WTC11 (cell line): ENCODE results near the gene ATP5F1D. TPM values are rescaled to one million over a fixed set of nuclear protein-coding genes. Genes with fewer than 3 reads are reported as not detected.
A peak's percentile ranks its signal among the peaks of the same experiment; 100 is the strongest.

Experiments
- ATAC-seq: fragments of 200-7000 bp; cut with Tn5 transposase; 2 replicates; pipeline ENCODE4 v1.10.0; 2021; ENCODE audit warnings: mild to moderate bottlenecking, moderate library complexity
- Bru-seq: library from RNA; stranded (reverse); fragments of 400-500 nt; gene quantifications from one replicate; lab custom pipeline; 2021; lab: Mats Ljungman, UMichigan
- CTCF ChIA-PET: fragments of 300-600 bp; sonication (Branson Sonifier 250); formaldehyde crosslinking; loops from one replicate; lab custom pipeline; 2021; ENCODE audit warnings: antibody characterized with exemption; lab: Charles Lee
- POLR2A ChIA-PET: fragments of 350-600 bp; sonication (Branson Sonifier 250); formaldehyde crosslinking; loops from one replicate; lab custom pipeline; 2021; ENCODE audit warnings: antibody characterized with exemption; lab: Charles Lee
- DNase-seq: peaks from one replicate; pipeline ENCODE4 v3.0.0; 2021; ENCODE audit warnings: low spot score
- H3K27ac Mint-ChIP-seq: 2 replicates; pipeline ENCODE4 v1.8.0; 2021; ENCODE audit warnings: mixed read lengths
- H3K27me3 Mint-ChIP-seq: 2 replicates; pipeline ENCODE4 v1.8.0; 2021; ENCODE audit warnings: low read depth, mild to moderate bottlenecking, moderate library complexity, mixed read lengths
- H3K36me3 Mint-ChIP-seq: 2 replicates; pipeline ENCODE4 v1.8.0; 2021; ENCODE audit warnings: mixed read lengths
- H3K4me1 Mint-ChIP-seq: 2 replicates; pipeline ENCODE4 v1.8.0; 2022; ENCODE audit warnings: mixed read lengths
- H3K4me3 Mint-ChIP-seq: 2 replicates; pipeline ENCODE4 v1.8.0; 2021; ENCODE audit warnings: mild to moderate bottlenecking, moderate library complexity, mixed read lengths
- H3K9me3 Mint-ChIP-seq: 2 replicates; pipeline ENCODE4 v1.8.0; 2021; ENCODE audit warnings: mixed read lengths
- AR ChIP-seq: fragments of 250-450 bp; sonication (Bioruptor Pico); IDR thresholded peaks from 2 replicates; pipeline ENCODE4 v1.9.0; 2021; ENCODE audit warnings: mild to moderate bottlenecking
- CBFB ChIP-seq: sonication (generic); formaldehyde crosslinking; IDR thresholded peaks from 2 replicates; pipeline ENCODE4 v1.8.1; 2022; ENCODE audit warnings: mild to moderate bottlenecking, low read depth, missing genetic modification reagents
- CREM ChIP-seq: sonication (generic); formaldehyde crosslinking; IDR thresholded peaks from 2 replicates; pipeline ENCODE4 v1.8.1; 2022; ENCODE audit warnings: mild to moderate bottlenecking, missing genetic modification reagents, moderate library complexity
- ESRRA ChIP-seq: sonication (generic); formaldehyde crosslinking; IDR thresholded peaks from 2 replicates; pipeline ENCODE4 v1.8.1; 2022; ENCODE audit warnings: mild to moderate bottlenecking, missing genetic modification reagents, borderline replicate concordance
- ETV6 ChIP-seq: sonication (generic); formaldehyde crosslinking; IDR thresholded peaks from 2 replicates; pipeline ENCODE4 v1.8.1; 2022; ENCODE audit warnings: mild to moderate bottlenecking, missing genetic modification reagents
- FOXK1 ChIP-seq: sonication (generic); formaldehyde crosslinking; IDR thresholded peaks from 2 replicates; pipeline ENCODE4 v1.8.0; 2022; ENCODE audit warnings: mild to moderate bottlenecking, moderate library complexity, missing genetic modification reagents
- FOXP1 ChIP-seq: sonication (generic); formaldehyde crosslinking; IDR thresholded peaks from 2 replicates; pipeline ENCODE4 v1.8.0; 2022; ENCODE audit warnings: missing genetic modification reagents, mild to moderate bottlenecking, moderate library complexity, borderline replicate concordance
- GABPB1 ChIP-seq: sonication (generic); formaldehyde crosslinking; IDR thresholded peaks from 2 replicates; pipeline ENCODE4 v1.8.1; 2023; ENCODE audit warnings: mild to moderate bottlenecking, missing genetic modification reagents
- KAT7 ChIP-seq: sonication (generic); formaldehyde crosslinking; IDR thresholded peaks from 2 replicates; pipeline ENCODE4 v1.8.1; 2023; ENCODE audit warnings: missing genetic modification reagents, mild to moderate bottlenecking, borderline replicate concordance
- NFE2L1 ChIP-seq: sonication (generic); formaldehyde crosslinking; IDR thresholded peaks from 2 replicates; pipeline ENCODE4 v1.8.1; 2023; ENCODE audit warnings: missing genetic modification reagents
- PRDM15 ChIP-seq: sonication (generic); formaldehyde crosslinking; IDR thresholded peaks from 2 replicates; pipeline ENCODE4 v1.8.0; 2022; ENCODE audit warnings: missing genetic modification reagents
- PRRX2 ChIP-seq: fragments of 250-450 bp; sonication (Bioruptor Pico); IDR thresholded peaks from 2 replicates; pipeline ENCODE4 v1.8.0; 2021; ENCODE audit warnings: mild to moderate bottlenecking
- SP1 ChIP-seq: sonication (generic); formaldehyde crosslinking; conservative IDR thresholded peaks from 2 replicates; pipeline ENCODE4 v1.8.1; 2022; ENCODE audit warnings: missing genetic modification reagents
- TP53 ChIP-seq: sonication (generic); formaldehyde crosslinking; IDR thresholded peaks from 2 replicates; pipeline ENCODE4 v1.8.1; 2023; ENCODE audit warnings: mild to moderate bottlenecking, missing genetic modification reagents
- ZNF138 ChIP-seq: sonication (generic); formaldehyde crosslinking; conservative IDR thresholded peaks from 2 replicates; pipeline ENCODE4 v1.8.1; 2022; ENCODE audit warnings: mild to moderate bottlenecking, moderate library complexity, missing genetic modification reagents
- ZNF671 ChIP-seq: fragments of 250-450 bp; sonication (Bioruptor Pico); IDR thresholded peaks from 2 replicates; pipeline ENCODE4 v1.8.0; 2021; ENCODE audit warnings: mild to moderate bottlenecking
- long read RNA-seq, 3 experiments: library from RNA in 1 of 3; library from capped mRNA in 1 of 3; library from polyadenylated mRNA in 1 of 3; unstranded in 2 of 3; stranded (forward) in 1 of 3; transcript quantifications; one replicate each; pipeline ENCODE4 v2.0.0, GENCODE V29; 2021
- total RNA-seq: library from RNA; stranded (reverse); gene quantifications from 3 replicates; pipeline ENCODE4 v1.2.3, GENCODE V29; 2021
- TF ChIP-seq, protein P1 (sequence below): sonication (generic); formaldehyde crosslinking; IDR thresholded peaks from 2 replicates; pipeline ENCODE4 v1.8.1; 2023; ENCODE audit warnings: mild to moderate bottlenecking, missing genetic modification reagents, moderate library complexity
- TF ChIP-seq, protein P2 (sequence below): sonication (generic); formaldehyde crosslinking; IDR thresholded peaks from 2 replicates; pipeline ENCODE4 v1.8.0; 2022; ENCODE audit warnings: mild to moderate bottlenecking, missing genetic modification reagents
- TF ChIP-seq, protein P3 (sequence below): sonication (generic); formaldehyde crosslinking; IDR thresholded peaks from 2 replicates; pipeline ENCODE4 v1.8.1; 2022; ENCODE audit warnings: low read depth, mild to moderate bottlenecking, moderate library complexity, missing genetic modification reagents, borderline replicate concordance

ATP5F1D gene
- total RNA-seq (262 to 277 TPM (median 270 TPM) in 3 replicates), Bru-seq, nascent RNA (percentile 73 among the genes with signal in this experiment)
- long read RNA-seq, experiment 1, transcript ATP5F1D-202 (5 exons, 704 nt): major isoform, 128 of 214 reads
- long read RNA-seq, experiment 1, transcript ATP5F1D-205 (4 exons, 1,144 nt): minor isoform, 5 of 214 reads
- long read RNA-seq, experiment 1, transcript ATP5F1D-201 (4 exons, 997 nt): minor isoform, 73 of 214 reads
- long read RNA-seq, experiment 1, partial matches to known transcripts: 2 of 214 reads
- long read RNA-seq, experiment 1, other reads (novel, unspliced or antisense): 4 of 214 reads
- long read RNA-seq, experiment 2, transcript ATP5F1D-205 (4 exons, 1,144 nt): minor isoform, 6 of 318 reads
- long read RNA-seq, experiment 2, transcript ATP5F1D-201 (4 exons, 997 nt): minor isoform, 74 of 318 reads
- long read RNA-seq, experiment 2, transcript ATP5F1D-202 (5 exons, 704 nt): major isoform, 198 of 318 reads
- long read RNA-seq, experiment 2, transcript ATP5F1D-203 (3 exons, 1,393 nt): minor isoform, 7 of 318 reads
- long read RNA-seq, experiment 2, partial matches to known transcripts: 20 of 318 reads
- long read RNA-seq, experiment 2, other reads (novel, unspliced or antisense): 7 of 318 reads
- long read RNA-seq, experiment 3, partial matches to known transcripts: 0 of 1 reads
- long read RNA-seq, experiment 3, other reads (novel, unspliced or antisense): 0 of 1 reads

GRCh38 chr19:1241417-1242095 is at the start of gene ATP5F1D:
TSS of gene ATP5F1D (plus strand) at chr19:1241751. CDS start at chr19:1241851, 100 bp downstream.
- TF ChIP-seq, protein P1, sequence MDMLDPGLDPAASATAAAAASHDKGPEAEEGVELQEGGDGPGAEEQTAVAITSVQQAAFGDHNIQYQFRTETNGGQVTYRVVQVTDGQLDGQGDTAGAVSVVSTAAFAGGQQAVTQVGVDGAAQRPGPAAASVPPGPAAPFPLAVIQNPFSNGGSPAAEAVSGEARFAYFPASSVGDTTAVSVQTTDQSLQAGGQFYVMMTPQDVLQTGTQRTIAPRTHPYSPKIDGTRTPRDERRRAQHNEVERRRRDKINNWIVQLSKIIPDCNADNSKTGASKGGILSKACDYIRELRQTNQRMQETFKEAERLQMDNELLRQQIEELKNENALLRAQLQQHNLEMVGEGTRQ (CRISPR knock-in tag): peak; percentile 59
- TF ChIP-seq TP53 (CRISPR knock-in tag) (peak; percentile 69; the same call in 1 of the 2 replicates), PRRX2 (CRISPR knock-in tag) (no peak), GABPB1 (CRISPR knock-in tag) (peak; percentile 73), NFE2L1 (CRISPR knock-in tag) (no peak), CREM (peak; percentile 71; the same call in 1 of the 2 replicates), CBFB (CRISPR knock-in tag) (peak; percentile 79; the same call in 1 of the 2 replicates), AR (no peak), FOXK1 (CRISPR knock-in tag) (peak; percentile 86), PRDM15 (CRISPR knock-in tag) (peak; percentile 78), FOXP1 (peak; percentile 55; the same call in 1 of the 2 replicates), ESRRA (CRISPR knock-in tag) (0 out of 2 replicates have a peak, but pooled peaks have one; percentile 45), KAT7 (CRISPR knock-in tag) (peak; percentile 86; the same call in 1 of the 2 replicates), ETV6 (CRISPR knock-in tag) (peak; percentile 39; the same call in 1 of the 2 replicates), ZNF671 (CRISPR knock-in tag) (no peak), SP1 (CRISPR knock-in tag) (peak; percentile 92), ZNF138 (CRISPR knock-in tag) (no peak)
- TF ChIP-seq, protein P2, sequence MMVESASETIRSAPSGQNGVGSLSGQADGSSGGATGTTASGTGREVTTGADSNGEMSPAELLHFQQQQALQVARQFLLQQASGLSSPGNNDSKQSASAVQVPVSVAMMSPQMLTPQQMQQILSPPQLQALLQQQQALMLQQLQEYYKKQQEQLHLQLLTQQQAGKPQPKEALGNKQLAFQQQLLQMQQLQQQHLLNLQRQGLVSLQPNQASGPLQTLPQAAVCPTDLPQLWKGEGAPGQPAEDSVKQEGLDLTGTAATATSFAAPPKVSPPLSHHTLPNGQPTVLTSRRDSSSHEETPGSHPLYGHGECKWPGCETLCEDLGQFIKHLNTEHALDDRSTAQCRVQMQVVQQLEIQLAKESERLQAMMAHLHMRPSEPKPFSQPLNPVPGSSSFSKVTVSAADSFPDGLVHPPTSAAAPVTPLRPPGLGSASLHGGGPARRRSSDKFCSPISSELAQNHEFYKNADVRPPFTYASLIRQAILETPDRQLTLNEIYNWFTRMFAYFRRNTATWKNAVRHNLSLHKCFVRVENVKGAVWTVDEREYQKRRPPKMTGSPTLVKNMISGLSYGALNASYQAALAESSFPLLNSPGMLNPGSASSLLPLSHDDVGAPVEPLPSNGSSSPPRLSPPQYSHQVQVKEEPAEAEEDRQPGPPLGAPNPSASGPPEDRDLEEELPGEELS: 0 out of 2 replicates have a peak, but pooled peaks have one; percentile 49
- TF ChIP-seq, protein P3, sequence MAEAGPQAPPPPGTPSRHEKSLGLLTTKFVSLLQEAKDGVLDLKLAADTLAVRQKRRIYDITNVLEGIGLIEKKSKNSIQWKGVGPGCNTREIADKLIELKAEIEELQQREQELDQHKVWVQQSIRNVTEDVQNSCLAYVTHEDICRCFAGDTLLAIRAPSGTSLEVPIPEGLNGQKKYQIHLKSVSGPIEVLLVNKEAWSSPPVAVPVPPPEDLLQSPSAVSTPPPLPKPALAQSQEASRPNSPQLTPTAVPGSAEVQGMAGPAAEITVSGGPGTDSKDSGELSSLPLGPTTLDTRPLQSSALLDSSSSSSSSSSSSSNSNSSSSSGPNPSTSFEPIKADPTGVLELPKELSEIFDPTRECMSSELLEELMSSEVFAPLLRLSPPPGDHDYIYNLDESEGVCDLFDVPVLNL (CRISPR knock-in tag): no peak
- POLR2A ChIA-PET: interaction anchor here (1.7 kb wide), 1 partner anchor 27 kb away, joined by 4 read pairs; no protein-coding TSS in a partner anchor
- peak; percentile 95 for DNase-seq
- H3K4me3 Mint-ChIP-seq: peak within 1 kb of the TSS; percentile 86
- CTCF ChIA-PET: interaction anchor here (0.7 to 9.7 kb wide), 11 partner anchors 19 to 177 kb away, joined by 3 to 648 read pairs (median 6); partner anchors contain the start of genes ARHGAP45, CIRBP and GPX4
- peak; percentile 43 for ATAC-seq
- peaks cover 4% of the 10 kb centered on the region; the same call in 1 of the 2 replicates for H3K27me3 Mint-ChIP-seq
- H3K9me3 Mint-ChIP-seq: no peaks in the 10 kb centered on the region
- H3K4me1 Mint-ChIP-seq: peaks cover 26% of the 10 kb centered on the region
- H3K36me3 Mint-ChIP-seq: no peaks in the 10 kb centered on the region
- peak within 1 kb of the TSS; percentile 87 for H3K27ac Mint-ChIP-seq
